GM18907 (cell line): ENCODE measurements around the gene CLEC4F.

Experiments used
- ATAC-seq: cut with Tn5 transposase; IDR thresholded peaks from one replicate; pipeline ENCODE4 v1.9.1; 2021; ENCODE audit warnings: mild to moderate bottlenecking, moderate library complexity; ENCODE audit not compliant: unreplicated experiment

Gene CLEC4F, protein sequence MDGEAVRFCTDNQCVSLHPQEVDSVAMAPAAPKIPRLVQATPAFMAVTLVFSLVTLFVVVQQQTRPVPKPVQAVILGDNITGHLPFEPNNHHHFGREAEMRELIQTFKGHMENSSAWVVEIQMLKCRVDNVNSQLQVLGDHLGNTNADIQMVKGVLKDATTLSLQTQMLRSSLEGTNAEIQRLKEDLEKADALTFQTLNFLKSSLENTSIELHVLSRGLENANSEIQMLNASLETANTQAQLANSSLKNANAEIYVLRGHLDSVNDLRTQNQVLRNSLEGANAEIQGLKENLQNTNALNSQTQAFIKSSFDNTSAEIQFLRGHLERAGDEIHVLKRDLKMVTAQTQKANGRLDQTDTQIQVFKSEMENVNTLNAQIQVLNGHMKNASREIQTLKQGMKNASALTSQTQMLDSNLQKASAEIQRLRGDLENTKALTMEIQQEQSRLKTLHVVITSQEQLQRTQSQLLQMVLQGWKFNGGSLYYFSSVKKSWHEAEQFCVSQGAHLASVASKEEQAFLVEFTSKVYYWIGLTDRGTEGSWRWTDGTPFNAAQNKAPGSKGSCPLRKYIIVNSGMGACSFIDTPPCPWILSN

DNA sequence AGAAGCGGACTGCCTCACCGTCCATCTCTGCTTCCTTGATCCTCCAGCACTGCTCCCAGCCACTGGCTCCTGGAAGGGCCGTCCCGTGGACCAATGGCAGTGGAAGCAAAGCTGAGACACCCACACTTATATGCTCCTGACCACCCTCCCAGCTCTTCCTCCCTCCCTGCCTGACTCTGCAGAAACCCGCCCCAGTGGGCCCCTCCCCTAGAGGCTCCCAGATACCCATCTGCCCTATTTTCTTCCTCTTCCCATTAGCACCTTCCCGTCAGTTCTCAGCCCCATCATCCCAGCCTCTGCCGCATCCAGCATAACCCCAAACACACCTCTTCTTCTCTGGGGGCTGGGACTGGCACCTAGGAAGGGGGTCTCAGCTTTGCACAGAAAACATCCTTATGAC lies at the start of gene CLEC4F:
CLEC4F (minus strand) TSS at position 101 of the 400 bp plus-strand sequence; CDS start at position 25, 76 bp downstream.
- ATAC-seq: no peak

DNA sequence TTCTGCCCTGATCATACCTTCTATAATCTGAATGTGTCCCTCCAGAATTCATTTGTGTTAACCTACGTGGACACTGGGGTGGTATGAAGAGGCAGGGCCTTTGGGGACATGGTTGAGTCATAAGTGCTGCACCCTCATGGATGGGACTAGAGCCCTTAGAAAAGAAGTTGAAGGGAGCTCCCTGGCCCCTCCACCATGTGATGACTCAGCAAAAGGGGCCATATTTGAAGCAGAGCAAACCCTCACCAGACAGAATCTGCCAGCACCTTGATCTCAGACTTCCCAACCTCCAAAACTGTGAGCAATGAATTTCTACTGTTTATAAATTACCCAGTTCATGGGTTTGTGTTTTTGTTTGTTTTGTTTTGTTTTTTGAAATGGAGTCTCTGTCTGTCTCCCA lies 48.6 kb upstream of the CLEC4F start:
- no peak for ATAC-seq

DNA sequence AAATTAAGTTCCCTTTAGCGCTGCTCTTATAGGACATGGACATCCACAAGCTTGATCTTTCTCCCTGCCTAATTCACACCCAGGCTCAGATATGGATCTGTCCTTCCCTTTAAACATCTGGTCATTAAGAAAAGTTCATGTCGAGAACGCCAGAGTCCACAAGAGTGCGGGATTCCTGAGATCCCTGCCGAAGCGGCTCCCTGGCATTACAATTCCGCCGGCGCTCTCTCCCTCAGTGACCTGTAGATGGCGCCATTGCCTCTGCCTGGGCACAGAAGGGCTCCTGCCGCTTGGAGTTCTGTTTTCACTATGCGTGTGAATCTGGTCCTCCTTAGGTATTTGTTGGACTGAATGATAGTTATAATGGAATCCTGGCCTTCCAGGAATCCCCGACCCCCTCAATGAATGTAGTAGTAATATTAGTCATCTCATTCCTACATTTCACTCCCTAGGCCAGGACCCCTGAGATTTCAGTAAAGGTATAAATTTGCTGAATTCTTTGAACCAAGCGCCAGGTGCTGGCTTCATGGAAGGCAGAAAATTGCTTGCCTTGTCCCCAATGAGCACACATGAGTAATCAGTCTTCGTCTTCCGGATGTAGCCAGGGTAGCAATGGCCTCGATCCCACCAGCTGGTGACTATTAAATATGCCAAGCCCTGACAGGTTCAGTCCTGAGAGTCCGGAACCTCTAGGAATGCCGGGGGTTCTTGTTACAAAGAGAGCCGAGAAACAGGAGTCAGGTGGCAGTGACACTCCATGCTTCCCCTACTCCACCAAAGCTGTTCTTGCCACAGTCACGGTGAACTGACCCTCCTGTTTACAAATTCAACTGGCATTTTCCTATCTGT lies 41.6 kb upstream of the CLEC4F start:
- peak; percentile 54 for ATAC-seq

GRCh38 chr2:70855667-70856066 lies 35.3 kb upstream of the CLEC4F start:
- ATAC-seq: no peak

GRCh38 chr2:70854411-70854810 lies 34.0 kb upstream of the CLEC4F start:
- ATAC-seq: no peak

DNA sequence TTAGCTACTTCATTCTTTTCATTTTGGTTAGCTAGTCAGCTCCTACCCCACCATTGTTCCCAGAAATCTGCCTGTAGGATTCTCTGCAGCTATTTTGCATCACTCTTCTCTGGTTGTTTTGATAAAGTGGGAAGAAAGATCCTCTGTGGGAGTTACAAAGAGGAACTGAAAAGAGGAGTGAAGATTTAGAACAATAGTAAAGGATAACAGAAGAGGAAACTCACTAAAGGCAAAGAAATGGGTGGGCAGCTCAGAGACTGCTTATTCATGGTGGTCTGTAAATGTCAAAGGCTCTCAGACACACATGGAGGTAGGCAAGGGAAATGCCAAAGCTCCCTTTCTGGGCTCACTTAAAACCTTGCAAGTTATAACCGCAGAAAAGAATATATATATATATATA lies 32.4 kb upstream of the CLEC4F start:
- no peak for ATAC-seq

GRCh38 chr2:70851704-70852103 lies 31.3 kb upstream of the CLEC4F start:
- ATAC-seq: no peak

- no peak for ATAC-seq
Measured at GRCh38 chr2:70850925-70851324, 30.5 kb upstream of the CLEC4F start.

DNA sequence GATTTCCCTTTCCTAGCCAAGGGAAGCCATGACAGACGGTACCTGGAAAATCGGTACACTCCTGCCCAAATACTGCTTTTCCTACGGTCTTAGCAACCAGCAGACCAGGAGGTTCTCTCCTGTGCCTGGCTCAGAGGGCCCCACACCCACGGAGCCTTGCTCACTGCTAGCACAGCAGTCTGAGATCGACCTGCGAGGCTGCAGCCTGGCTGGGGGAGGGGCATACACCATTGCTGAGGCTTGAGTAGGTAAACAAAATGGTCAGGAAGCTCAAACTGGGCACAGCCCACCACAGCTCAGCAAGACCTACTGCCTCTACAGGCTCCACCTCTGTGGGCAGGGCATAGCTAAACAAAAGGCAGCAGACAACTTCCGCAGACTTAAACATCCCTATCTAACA lies 22.0 kb upstream of the CLEC4F start:
- ATAC-seq: no peak

DNA sequence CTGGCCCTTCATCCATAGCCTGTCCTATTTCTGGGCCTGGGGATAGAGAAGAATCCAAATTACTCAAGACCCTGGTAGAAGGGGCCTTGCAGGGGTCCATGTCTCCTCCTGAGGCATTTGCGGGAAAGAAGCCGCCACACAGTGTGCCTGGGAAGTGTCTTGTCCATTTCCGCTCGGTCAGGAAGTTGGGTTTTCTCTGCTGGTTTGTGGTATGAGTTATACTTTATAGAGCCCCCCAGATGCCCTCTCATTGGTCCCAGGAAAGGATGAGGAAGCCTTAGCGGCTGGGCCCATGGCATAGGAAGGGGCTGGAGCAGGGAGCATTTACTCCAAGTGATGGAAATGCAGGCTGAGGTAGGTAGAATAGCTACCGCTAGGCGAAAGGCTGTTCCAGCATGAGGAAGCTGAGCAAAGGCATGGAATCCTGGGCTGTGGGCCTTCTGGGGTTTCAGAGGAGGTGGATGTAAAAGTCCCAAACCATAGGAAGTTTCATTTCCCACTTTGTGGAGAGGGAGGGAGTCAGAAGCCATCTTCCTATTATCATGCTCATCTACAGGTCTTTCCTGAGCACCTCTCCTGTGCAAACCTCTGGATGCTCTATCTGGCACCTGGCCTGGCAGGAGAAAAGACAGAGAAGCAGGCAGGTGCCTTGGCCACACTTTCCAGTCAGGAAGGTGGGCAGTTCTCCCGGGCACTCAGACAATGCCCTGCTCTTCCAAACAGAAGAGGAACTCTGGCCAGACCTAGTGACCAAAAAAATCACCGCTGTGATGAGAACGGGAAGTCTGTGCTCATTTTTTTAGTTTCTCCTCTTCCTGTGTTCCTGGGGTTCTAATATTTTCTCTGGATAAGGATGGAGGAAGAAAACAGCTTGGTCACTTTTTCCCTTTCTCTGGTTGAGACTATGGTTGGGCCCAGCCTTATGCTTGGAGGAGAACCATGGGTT lies 17.9 kb upstream of the CLEC4F start:
- no peak for ATAC-seq

GRCh38 chr2:70835643-70836042 lies 15.2 kb upstream of the CLEC4F start, which contains the start of gene CD207:
CD207 (minus strand) TSS chr2:70835816; CDS start chr2:70835776, 40 bp downstream.
- no peak for ATAC-seq

GRCh38 chr2:70834881-70835280 lies 14.5 kb upstream of the CLEC4F start:
- ATAC-seq: no peak

DNA sequence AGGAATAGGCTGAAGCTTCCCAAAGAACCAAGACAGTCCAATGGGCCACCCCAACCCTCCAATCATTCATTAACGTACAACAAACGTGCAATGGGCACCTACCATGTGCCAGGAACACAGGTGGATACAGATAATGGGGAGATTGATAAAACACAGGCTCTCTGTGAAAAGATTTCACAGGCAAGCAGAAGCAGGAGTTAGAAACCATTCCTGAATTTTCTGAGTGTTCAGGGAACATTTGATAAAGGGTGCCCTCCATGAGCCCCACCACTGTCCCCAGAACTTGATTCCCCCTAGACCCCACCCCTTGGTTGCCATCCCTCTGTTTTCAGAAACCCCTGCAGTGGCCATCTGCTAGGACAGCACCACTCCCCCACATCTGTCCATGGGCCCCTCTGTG lies 13.7 kb upstream of the CLEC4F start:
- no peak for ATAC-seq

DNA sequence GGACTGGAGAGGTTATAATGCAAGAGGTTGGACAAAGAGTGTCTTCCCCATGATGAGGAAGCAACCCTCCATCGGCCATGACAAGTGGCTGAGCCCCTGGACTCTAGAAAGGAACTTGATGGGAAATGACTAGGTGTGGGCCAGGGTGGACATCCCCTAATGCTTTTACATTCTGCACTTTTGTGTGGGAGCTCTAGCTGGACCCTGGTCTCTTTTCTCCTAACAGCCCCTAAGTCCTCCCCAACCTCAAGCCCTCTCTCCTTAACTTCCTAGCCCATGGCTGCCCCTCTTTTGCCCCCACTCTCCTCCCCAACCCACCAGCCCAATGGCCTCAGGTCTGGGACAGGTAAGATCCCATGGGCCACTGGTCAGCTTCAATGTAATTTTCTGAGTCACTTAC lies 12.8 kb upstream of the CLEC4F start:
- no peak for ATAC-seq

- ATAC-seq: no peak
Measured at GRCh38 chr2:70832386-70832785, 12.0 kb upstream of the CLEC4F start.

DNA sequence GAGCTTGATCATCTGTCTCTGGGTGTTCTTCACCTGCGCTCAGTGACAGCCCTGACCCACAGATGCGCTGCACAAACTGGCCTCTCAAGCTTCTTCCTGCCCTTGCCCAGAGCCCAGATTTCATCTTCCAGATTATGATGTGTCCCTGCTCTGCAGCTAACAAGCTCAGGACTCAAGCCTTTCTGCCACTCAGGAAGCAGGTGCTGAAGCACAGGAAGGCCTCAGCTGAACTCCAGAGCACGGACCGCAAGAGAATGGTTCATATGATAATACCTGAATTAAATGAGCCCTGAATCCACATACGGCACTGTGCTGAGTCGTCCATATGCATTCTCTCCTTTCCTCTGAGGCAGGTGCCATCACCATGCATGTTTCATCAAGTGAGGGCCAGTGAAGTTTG lies 11.5 kb upstream of the CLEC4F start:
- ATAC-seq: no peak

DNA sequence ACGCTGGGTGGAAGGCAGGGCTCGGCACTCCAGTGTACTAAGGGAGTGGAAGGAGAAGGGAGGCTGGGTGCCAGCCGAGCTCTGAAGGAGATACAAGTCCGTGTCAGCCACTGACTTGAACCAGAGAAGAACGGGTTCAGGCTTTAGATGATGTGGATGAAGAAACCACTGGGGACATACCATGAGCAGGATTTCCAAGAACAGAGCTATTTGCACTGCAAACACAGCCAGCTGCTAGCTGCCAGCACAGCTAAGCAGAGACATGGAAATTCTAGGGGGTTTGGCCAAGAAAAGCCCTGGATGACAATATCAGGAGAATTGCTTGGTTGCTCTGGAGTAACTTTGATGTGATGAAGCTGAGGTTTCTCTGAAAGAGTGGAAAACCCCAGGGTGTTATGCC lies 10.0 kb upstream of the CLEC4F start:
- no peak for ATAC-seq

DNA sequence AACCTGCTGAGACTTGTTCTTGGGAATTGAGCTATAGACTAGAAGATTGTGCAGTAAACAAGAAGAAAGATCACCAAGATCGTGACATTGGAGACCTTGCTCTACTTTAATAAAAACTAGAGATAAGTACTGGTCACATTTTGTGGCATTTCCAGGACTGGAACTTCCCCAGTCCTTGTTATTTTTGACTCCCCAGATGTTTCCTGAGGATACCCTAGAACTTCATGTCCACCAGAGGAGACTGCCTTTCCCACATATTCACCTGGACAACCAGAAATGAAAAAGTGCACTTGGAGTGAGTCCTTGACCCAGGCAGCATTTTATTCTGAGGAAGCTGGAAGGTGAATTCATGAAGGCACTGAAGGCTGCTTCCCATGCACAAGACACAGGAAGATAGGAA lies 9.5 kb upstream of the CLEC4F start:
- no peak for ATAC-seq

DNA sequence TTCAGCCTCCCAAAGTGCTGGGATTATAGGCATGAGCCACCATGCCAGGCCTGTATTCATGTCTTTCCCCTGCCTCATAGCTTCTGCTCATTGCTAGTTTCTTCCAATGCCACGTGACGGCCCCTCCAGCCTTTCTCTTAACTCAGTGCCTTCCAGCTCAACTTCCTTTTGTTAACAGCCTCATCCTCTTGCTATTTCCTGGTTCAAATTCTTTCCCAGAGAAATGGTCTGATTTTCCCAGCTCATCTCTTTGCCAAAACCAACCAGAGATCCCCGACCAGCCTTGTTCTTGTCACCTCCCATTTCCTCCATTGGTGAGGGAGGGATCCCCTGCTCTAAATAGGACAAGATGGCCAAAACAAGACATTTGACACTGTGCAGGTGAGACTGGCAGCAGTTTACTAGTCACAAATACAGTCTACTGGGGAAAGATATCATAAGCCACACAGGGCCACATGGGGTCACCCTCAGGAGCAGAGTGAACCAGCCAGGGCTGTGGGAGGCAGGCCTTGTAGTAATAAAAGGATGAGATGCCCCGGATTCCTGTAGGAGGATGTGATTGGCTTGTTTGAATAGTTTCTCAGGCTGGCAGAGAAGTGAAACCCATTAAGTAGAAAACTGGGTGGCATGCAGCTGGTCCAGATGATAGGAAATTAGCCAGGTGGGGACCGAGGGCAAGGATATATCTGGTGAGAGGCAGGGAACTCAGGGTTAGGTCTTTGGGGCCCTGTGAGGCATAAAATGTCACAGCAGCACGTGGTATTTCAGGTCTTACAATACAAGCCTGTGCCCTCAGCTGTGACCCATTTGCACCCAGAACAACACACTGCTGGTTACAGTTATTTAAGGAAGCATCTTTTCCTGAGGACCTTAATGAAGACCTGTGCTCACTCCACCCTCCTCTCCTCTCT lies 8.8 kb upstream of the CLEC4F start:
- no peak for ATAC-seq
